ENCODE data around the gene PITPNC1.

GRCh38 chr17:67369676-67370075 is 7.4 kb upstream of the PITPNC1 start:
- TF ChIP-seq CTCF (IDR thresholded peaks at IDR 0.05) (no peak), ZFX (IDR thresholded peaks at IDR 0.05; ENCODE audit: borderline replicate concordance) (no peak)
